H1 (cell line): ENCODE results near the gene ZNF618. TPM values are rescaled to one million over a fixed set of nuclear protein-coding genes. Genes with fewer than 3 reads are reported as not detected.

Experiments used
- CEBPB ChIP-seq: IDR thresholded peaks from 2 replicates; pipeline ENCODE4 v1.6.1; 2012; ENCODE audit warnings: low read depth, low read length
- polyA plus RNA-seq, 7 experiments: library from polyadenylated mRNA; depleted of rRNA in 3 of 7; stranded (reverse) in 5 of 7; unstranded in 2 of 7; fragments of >200 nt in 5 of 7; fragments of 200-250 nt in 2 of 7; gene quantifications; 1 replicate in 5 of 7; 2 replicates in 1 of 7; 4 replicates in 1 of 7; pipeline versions ENCODE4 v1.2.1 to v1.2.3, GENCODE V29; 2011 to 2013; ENCODE audit warnings: missing spikeins in 2 of 7, mixed read lengths in 2 of 7
- total RNA-seq: library from RNA; stranded (reverse); fragmentation: NEBNext Ultra II Directional; extraction: Animal tissue kit (Norgen Biotek cat#: 25700); gene quantifications from 2 replicates; pipeline ENCODE4 v1.2.1, GENCODE V29; 2021

Gene ZNF618
- total and polyA plus RNA-seq, 2 of the 8 experiments (the other 6 are each of a cell fraction or from before 2014, with no cell fraction given), result 9.6 to 28.5 TPM

DNA sequence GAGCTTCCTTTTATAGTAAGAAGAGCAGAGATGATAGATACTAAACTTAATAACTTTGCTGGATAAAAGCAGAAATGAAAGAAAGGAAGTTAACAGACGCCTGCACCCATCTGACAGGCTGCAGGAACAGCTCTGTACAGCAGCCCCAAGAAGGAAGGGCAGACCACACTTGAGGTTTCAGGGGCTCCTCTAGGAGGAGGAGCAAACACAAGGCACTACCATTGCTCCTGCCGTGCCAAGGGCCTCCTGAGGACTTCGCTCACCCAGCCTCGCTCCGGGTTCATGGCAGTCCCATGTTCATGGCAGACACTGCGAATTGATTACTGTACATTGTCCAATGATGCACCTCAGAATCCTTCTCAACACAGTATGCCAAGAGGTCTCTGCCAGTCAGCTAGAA, 116.9 kb downstream of the ZNF618 start (continued):
- no peak for TF ChIP-seq CEBPB
